Right lobe of liver (tissue), 6 donors: ENCODE results near the gene CSH2. TPM values are rescaled to one million over a fixed set of nuclear protein-coding genes. Genes with fewer than 3 reads are reported as not detected.

Source experiments
- ATAC-seq, 4 donors: fragments of 200-7000 bp; cut with Tn5 transposase; one replicate each; pipeline ENCODE4 v1.9.1; 2020; ENCODE audit warnings: mild to moderate bottlenecking in 4 of 4, moderate library complexity in 4 of 4
- DNase-seq, 3 donors: peaks; one replicate each; pipeline ENCODE4 v3.0.0-alpha.2; 2020
- H3K27ac ChIP-seq, 3 donors: fragments of 200-600 bp; one replicate each; pipeline ENCODE4 v1.8.0; 2022
- H3K27me3 ChIP-seq, 2 donors: fragments of 200-600 bp; one replicate each; pipeline ENCODE4 v1.8.0; 2022
- H3K36me3 ChIP-seq, 4 donors: fragments of 200-600 bp; sonication (generic) in 1 of 4; one replicate each; pipeline versions ENCODE4 v1.5.1 to v1.8.0; 2017 to 2022; ENCODE audit warnings: control low read depth in 1 of 4
- H3K4me1 ChIP-seq, 4 donors: fragments of 200-600 bp; sonication (generic) in 1 of 4; one replicate each; pipeline versions ENCODE4 v1.5.1 to v1.8.0; 2017 to 2022; ENCODE audit warnings: control low read depth in 1 of 4
- H3K4me3 ChIP-seq, 3 donors: fragments of 200-600 bp; one replicate each; pipeline ENCODE4 v1.8.0; 2022
- H3K9me3 ChIP-seq, 4 donors: fragments of 200-600 bp; sonication (generic) in 1 of 4; one replicate each; pipeline versions ENCODE4 v1.5.1 to v1.8.0; 2017 to 2022; ENCODE audit warnings: control low read depth in 1 of 4
- CTCF ChIP-seq, 4 donors: fragments of 200-600 bp in 3 of 4; fragments of 450-650 bp in 1 of 4; IDR thresholded peaks; one replicate each; pipeline versions ENCODE4 v1.5.1 to v1.8.0; 2016 to 2022; ENCODE audit warnings: antibody characterized with exemption in 4 of 4, mild to moderate bottlenecking in 2 of 4
- POLR2A ChIP-seq: fragments of 450-650 bp; IDR thresholded peaks from one replicate; pipeline ENCODE4 v1.6.1; 2017; ENCODE audit warnings: antibody characterized with exemption, mild to moderate bottlenecking
- WGBS: methylation state at CpG from one replicate; pipeline ENCODE4 v1.1.6; 2018; ENCODE audit warnings: low coverage, low lambda C conversion rate; ENCODE audit not compliant: insufficient coverage; ENCODE audit errors: missing lambda C conversion rate; 5-methylcytosine and 5-hydroxymethylcytosine counted together
- intact Hi-C, 2 donors: fragments of 100-400 bp; cut with DNase I; formaldehyde crosslinking; loops; one replicate each; pipeline versions ENCODE4 v1.11.2 to v1.14.1; 2022
- total RNA-seq, 6 experiments: library from RNA; depleted of rRNA in 2 of 6; stranded (reverse); fragments of >200 nt in 2 of 6; fragmentation: NEBNext Ultra II Directional in 3 of 6; extraction: Animal tissue kit (Norgen Biotek cat#: 25700) in 3 of 6; gene quantifications; one replicate each; pipeline versions ENCODE4 v1.1.0 to v1.2.4, GENCODE V29; 2016 to 2023
- donor health status: DM: no; HTN: yes; CAD: no.
- donor health status: DM: no; HTN: no; CAD: no.
- donor health status: DM: no; HTN: no; CAD: no.
- donor health status: DM: no; HTN: yes; CAD: no.
- donor health status: DM: no; HTN: yes; CAD: no.

The CSH2 gene
- total RNA-seq, 6 experiments from 2014 or later, result not detected

DNA sequence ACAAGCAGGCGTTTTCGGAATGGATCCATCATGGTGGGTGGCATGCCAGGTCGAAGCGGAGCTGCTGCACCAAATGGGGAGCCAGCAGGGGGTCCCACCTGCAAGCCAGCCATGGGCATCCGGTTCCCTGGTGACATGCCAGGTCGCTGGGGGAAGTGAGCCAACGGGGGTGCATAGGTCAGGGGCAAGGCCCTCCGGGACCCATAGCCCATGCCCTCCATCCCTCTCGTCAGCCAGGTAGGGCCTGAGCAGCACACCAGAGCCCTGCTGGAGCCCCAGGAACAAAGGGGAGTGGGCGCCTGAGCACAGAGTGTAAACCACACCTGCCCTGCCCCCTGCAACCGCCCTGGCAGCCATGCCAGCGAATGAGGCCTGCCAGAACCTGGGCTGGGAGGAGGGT, 36.0 kb downstream of the CSH2 start:
- Histone ChIP-seq H3K4me3 (no peak overlapping the region), H3K9me3 (peaks cover 0 to under 1% (median 0%) of the 10 kb centered on the region in 4 donors), H3K4me1 (peaks cover under 1 to 45% (median 24%) of the 10 kb centered on the region in 4 donors), H3K27me3 (no peaks in the 10 kb centered on the region), H3K36me3 (peaks cover 0 to 44% (median 20%) of the 10 kb centered on the region in 4 donors), H3K27ac (peak overlapping the region in 2 of 3 donors; percentile 68 to 79)
- intact Hi-C loops, result no loop called here
- no peak for ATAC-seq
- WGBS, result 0% methylated on average over 1 of the region's 12 CpGs
- DNase-seq, result peak in 1 of 3 donors; percentile 59
- TF ChIP-seq POLR2A, result no peak
- TF ChIP-seq CTCF (IDR thresholded peaks at IDR 0.05), result no peak

DNA sequence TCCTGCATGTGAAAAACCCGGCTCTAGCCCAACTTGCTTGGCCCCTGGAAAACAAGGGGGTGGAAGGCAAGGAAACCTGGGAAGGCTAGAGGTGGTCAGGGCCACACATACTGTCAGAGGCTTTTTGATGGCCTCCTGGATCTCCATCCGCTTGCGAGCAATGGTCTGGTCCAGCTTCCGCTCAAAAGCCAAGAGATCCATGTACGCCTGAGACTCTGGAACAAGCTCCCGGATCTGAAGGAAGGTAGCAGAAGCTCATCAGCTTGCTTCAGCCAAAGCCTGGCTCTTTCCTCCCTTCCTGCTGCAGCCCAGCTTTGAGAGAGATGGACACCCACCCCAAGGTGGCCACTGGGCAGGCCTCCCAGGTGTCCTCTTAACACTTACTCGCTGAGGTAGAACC, 36.7 kb downstream of the CSH2 start:
- 94% methylated on average over 5 of the region's 7 CpGs for WGBS
- no peak for ATAC-seq
- Histone ChIP-seq H3K9me3 (no peaks in the 10 kb centered on the region), H3K27me3 (no peaks in the 10 kb centered on the region), H3K36me3 (peaks cover 3 to 50% (median 26%) of the 10 kb centered on the region in 4 donors), H3K4me1 (peaks cover 0 to 45% (median 24%) of the 10 kb centered on the region in 4 donors), H3K27ac (no peak overlapping the region), H3K4me3 (no peak overlapping the region)
- TF ChIP-seq CTCF (IDR thresholded peaks at IDR 0.05) (no peak), POLR2A (no peak)
- no peak for DNase-seq
- intact Hi-C loops, result no loop called here

DNA sequence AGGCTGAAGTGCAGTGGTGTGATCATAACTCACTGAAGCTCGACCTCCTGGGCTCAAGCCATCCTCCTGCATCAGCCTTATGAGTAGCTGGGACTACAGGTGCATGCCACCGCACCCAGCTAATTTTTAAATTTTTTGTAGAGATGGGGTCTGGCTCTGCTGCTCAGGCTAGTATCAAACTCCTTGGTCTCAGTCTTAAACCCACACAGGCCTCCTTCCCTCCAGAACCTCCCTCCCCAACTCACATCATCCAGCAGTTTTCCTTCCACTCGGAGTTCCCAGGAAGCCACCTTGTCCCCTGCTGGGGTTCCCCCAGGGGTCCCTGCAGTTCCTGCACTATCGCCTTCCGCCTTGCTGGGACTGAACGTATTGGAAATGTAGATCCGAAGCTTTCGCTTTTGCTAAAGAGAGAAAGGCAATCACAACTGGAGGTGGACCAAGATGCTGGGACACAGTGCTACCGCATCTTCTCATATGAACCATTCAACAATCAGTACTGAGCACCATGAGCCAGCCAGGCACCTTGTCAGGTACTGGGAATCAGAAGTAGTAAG, 38.2 kb downstream of the CSH2 start:
- 82% methylated on average over 9 of the region's 9 CpGs for WGBS
- TF ChIP-seq POLR2A (no peak), CTCF (IDR thresholded peaks at IDR 0.05) (no peak)
- no peak for ATAC-seq
- no peak overlapping the region for H3K27ac ChIP-seq
- H3K4me3 ChIP-seq, result no peak overlapping the region
- H3K4me1 ChIP-seq, result peaks cover 0 to 31% (median 16%) of the 10 kb centered on the region in 4 donors
- no peaks in the 10 kb centered on the region for H3K9me3 ChIP-seq
- H3K36me3 ChIP-seq, result peaks cover 6 to 66% (median 36%) of the 10 kb centered on the region in 4 donors
- no peaks in the 10 kb centered on the region for H3K27me3 ChIP-seq
- intact Hi-C loops, result no loop called here
- DNase-seq, result no peak

DNA sequence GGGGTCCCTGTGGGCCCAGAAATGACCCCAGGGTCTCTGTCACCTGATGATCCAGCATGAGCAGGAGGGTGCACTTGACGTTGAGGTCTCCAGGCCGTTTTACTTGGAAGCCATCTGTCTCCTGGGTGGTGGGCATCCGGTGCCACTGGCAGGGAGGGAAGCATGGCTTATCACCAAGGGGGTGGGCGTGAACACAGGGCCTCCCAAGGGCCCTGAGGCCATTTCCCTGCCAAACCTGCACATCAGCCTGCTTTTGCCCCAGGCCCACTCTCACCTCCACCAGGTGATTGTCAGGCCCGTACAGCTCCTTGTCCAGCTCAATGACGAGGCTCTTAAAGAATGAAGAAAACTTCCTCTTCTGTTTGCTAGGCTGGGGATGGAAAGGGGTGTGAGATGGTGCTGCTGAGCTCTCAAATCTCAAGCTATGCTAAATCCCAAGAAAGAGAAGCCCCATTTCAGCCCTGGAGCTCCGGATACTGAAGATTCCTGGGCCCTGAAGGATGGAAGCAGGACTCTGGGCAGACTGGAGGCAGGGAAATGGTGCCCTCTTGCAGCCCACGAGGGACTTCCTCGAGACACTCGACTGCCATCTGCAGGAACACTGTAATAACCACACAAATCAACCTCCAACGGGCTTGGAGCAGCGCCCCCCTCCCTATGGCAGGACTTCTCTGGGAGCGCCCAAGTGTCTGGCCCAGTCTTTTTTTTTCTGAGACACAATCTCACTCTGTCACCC, 38.9 kb downstream of the CSH2 start:
- Histone ChIP-seq H3K36me3 (peaks cover 6 to 72% (median 38%) of the 10 kb centered on the region in 4 donors), H3K27ac (no peak overlapping the region), H3K4me1 (peaks cover 0 to 25% (median 13%) of the 10 kb centered on the region in 4 donors), H3K4me3 (no peak overlapping the region), H3K9me3 (no peaks in the 10 kb centered on the region), H3K27me3 (no peaks in the 10 kb centered on the region)
- 0% methylated on average over 1 of the region's 13 CpGs for WGBS
- intact Hi-C loops, result no loop called here
- no peak for DNase-seq
- ATAC-seq, result peak; percentile 34 to 63 (median 48)
- TF ChIP-seq POLR2A (no peak), CTCF (IDR thresholded peaks at IDR 0.05) (peak; percentile 11 to 47 (median 38))
